Stimulated activated CD8-positive, alpha-beta memory T cell treated with anti-CD3 and anti-CD28 coated beads, Interleukin-12 subunit alpha, Interleukin-12 subunit beta, amount 100 ng/mL, for 24 hours (primary cell): Measurements from ENCODE around the gene HCK.

Experiments used
- DNase-seq: peaks from one replicate; pipeline ENCODE4 v3.0.0-alpha.2; 2020; ENCODE audit errors: extremely low read depth

HCK gene

DNA sequence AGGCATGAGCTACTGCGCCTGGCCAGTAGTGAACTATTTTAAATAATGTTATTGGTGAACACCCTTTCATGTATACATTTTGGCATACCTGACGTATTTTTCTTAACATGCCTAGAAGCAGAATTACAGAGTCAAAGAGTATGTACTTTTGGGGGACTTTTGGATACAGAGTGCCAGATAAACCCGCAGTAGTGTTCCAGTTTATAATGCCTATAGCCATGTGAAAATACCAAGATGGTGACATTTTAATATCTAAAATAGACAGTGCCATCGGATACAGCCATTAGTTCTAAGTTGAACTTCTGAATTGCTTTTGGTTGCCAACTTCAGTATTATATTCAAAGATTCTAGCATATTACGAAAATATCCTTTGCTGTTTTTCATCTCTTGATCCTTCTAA lies 77.8 kb downstream of the HCK start:
- DNase-seq: no peak

DNA sequence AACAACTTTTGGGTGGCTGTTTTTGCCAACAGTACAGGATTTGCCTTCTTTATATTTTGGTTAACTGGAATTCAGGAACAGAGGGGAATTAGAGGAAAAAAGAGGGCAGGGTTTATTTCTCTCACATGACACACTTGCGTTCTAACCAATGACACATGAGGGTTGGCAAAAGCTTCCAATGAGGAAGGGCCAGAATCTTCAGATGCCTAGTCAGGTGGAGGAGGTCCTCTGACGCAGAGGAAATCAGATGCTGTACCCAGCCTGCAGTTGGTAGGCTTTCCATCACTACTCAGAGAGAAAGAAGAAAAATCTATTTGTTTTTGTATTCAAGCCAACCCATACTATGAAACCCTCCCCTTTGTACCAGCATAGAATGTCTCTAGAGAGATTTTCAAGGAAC lies 78.3 kb downstream of the HCK start:
- no peak for DNase-seq

DNA sequence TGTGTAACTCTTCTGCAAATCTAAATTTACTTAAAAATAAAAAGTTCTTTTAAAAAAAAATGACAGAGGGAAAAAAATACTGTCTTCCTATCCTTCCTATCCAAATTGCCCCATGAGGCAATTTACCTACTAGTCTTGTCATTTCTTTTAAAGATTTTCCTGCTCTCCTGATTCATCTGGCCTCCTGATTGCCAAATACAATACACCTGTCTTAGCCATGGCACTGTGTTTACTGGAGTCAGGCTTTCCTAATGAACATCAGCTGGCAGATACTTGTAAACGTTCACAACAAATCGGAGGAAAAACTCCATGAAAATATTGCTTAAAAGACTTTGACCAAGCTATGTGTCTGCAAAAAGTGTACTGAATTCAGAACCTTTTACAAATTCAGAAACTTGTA lies 78.9 kb downstream of the HCK start:
- DNase-seq: no peak

DNA sequence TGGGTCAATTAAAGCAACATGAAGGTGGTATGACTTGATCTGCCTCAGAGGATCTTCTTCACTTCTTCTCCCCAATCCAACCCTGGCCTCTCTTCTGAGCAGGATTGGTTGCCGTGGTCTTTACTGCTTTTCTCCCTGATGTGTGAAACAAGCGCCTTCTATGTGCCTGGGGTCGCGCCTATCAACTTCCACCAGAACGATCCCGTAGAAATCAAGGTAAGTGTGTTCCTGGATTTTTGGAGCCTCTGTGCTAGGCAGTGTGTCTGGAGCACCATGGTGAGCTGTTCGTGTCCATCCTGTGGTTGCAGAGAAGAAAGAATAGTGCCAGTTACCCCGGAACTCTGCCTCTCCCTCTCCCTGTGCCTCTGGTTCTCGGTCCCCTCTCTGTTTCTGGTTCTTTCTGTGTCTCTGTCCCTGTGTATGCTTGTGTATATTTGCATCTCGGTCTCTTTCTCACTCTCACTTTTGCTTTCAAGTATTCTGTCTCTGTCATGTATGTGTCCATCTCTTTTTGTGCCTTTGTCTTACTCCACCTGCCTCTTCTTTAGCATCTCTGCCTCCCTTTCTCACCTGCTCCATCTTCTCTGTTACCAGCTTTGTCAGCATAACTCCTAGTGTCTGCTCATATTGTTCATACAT lies 81.0 kb downstream of the HCK start:
- DNase-seq: no peak

DNA sequence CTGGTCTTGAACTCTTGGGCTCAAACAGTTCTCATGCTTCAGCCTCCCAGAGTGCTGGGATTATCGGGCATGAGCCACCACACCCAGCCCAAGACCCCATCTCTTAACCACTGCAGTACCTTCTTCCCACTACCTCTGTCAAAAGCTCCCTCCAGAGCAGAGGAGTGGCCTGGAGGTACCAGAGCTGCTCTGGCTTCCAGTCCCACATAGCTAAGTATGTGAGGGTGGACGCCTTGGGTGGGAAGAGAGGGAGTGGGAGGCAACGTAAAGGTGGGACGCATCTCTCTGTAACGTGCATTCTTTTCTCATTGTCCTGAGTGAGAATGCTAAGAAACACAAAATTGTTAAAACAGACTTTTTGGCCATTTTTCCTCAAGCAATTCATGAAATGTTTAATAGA lies 82.0 kb downstream of the HCK start:
- no peak for DNase-seq

DNA sequence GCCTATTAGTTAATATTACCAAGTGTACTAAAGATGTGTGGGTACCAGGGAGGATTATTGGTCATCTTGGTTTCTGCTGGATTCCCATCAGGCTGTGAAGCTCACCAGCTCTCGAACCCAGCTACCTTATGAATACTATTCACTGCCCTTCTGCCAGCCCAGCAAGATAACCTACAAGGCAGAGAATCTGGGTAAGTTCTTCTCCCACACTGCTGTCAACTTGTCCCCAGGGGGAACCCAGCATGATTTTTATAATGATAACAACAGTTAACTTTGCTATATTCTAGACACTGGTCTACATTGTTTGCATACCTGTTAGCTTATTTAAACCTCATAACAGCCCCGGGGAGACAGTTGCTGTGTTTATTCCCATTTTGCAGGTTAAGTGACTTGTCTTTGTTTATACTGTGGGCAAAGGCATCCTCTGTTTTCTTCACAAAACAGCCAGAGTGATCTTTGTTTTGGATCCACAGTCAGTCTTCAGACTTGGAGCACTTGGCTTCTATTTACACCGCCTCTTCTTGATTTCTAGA lies 84.0 kb downstream of the HCK start:
- no peak for DNase-seq

DNA sequence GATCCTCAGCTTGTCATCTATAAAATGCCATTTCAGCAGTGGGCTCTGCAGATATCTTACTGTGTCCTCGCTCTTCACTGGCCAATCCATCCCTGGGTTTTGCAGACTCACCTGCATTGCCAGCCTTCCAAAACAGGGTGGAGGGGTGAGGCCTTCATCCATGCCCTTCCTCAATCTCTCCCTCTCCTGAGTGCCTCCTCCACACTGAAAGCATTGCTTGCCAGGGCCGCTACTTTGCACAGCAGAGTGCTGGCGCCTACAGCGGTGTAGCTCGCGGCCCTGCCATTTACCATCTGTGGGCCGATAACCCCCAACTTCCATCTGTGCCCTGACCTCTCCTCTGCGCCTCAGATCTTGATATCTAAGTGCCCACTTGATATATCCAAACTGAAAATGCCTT lies 86.9 kb downstream of the HCK start:
- DNase-seq: no peak

DNA sequence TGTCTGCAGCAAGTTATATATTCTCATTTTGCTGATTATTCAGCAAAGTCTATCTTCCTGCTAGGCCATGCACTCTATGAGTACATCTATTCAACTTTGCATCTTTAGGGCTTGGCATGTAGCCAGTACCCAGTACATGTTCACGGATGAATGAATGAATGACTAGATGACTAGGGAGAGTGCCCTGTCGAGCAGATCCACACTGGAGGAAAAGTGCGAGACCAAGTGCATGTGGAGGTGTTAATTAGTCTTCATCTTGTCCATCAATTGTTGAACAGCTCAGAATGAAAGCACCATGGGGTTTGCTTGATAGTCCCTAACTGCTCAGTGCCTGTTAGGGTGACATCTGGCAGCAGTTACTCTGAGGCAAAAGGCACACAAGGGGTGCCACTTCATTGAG lies 87.9 kb downstream of the HCK start:
- DNase-seq: no peak

DNA sequence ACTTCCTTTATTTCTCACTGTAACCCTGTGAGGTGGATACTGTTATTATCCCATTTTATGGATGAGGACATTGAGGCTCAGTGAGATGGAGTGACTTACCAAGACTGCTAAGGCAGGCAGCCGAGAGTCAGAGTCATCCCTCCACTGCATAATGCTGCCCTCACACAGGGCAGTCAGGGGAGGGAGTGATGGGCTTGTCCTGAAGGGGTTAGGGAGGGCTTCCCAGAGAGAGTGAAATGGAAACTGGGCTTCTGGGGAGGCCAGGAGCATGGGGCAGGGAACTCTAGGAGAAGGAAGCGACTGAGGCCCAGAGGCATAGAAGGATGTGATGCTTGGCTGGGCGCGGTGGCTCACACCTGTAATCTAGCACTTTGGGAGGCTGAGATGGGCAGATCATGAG lies 88.6 kb downstream of the HCK start:
- no peak for DNase-seq

DNA sequence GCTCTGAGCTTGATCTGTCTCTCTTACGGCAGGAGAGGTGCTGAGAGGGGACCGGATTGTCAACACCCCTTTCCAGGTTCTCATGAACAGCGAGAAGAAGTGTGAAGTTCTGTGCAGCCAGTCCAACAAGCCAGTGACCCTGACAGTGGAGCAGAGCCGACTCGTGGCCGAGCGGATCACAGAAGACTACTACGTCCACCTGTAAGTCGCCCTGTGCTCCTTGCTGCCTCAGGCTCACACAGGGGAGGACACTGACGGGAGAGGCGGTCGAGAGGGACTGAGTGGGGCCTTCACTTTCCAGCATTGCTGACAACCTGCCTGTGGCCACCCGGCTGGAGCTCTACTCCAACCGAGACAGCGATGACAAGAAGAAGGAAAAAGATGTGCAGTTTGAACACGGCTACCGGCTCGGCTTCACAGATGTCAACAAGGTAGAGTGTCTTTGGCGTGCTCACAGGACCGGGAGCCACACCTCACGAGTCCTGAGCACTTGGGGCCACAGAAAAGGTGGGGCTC lies 89.5 kb downstream of the HCK start:
- DNase-seq: no peak

DNA sequence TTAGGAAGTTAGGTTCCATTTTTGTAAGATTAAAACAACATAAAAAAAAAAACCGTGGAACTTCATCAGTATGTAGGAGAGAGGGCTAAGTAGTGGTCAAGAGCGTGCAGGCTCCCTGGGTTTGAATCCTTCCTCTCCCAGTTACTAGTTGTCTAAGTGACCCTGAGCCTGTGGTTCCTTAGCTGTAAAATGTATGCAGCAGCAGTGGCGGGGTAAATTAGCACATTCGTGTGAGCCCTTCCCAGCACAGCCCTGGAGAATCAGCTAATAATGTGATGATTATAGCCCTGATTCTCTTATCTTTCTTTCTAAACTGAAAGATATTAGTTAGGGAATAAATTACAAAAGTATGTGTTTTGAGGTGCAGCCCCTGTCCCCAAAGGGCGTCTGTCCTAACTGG lies 90.0 kb downstream of the HCK start:
- no peak for DNase-seq

DNA sequence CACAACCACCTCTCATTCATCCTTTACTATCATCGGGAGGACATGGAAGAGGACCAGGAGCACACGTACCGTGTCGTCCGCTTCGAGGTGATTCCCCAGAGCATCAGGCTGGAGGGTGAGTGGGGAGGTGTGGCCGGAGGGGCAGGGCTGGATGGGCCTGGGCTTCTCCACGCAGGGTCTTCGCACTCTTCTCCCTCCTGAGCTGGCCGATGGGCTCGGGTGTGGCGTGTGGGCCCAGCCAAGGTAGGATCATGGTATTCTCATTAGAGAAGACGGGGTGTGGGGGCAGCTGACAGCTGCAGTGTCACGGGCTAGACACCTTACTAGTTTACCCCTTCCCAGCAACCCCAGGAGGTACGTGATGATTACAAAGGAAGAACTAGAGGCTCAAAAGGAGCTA lies 90.9 kb downstream of the HCK start:
- DNase-seq: no peak

DNA sequence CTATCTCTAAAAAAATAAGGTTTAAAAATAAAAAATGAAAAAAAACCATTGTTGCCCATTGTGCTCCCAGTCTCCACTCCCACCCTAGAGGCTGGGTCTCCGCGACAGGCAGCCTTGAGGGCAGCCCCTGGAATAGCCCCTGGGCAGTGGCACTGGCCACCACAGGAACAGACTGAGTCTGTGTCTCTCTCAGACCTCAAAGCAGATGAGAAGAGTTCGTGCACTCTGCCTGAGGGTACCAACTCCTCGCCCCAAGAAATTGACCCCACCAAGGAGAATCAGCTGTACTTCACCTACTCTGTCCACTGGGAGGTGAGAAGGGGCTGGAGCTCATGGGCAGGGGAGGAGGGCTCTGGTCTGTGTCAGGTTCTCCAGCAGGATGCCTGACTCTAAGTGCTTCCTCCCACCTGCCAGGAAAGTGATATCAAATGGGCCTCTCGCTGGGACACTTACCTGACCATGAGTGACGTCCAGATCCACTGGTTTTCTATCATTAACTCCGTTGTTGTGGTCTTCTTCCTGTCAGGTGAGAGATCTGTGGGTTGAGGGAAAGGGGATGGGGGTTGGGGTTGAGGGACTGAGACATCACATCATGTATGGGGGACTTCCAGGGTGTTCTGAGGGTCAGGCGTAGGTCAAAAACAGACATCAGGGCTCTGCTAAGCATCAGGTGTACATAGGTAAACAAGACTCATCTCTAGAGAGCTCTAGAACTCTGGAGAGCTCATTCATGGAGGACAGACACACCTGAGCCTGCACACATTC lies 93.0 kb downstream of the HCK start:
- no peak for DNase-seq

DNA sequence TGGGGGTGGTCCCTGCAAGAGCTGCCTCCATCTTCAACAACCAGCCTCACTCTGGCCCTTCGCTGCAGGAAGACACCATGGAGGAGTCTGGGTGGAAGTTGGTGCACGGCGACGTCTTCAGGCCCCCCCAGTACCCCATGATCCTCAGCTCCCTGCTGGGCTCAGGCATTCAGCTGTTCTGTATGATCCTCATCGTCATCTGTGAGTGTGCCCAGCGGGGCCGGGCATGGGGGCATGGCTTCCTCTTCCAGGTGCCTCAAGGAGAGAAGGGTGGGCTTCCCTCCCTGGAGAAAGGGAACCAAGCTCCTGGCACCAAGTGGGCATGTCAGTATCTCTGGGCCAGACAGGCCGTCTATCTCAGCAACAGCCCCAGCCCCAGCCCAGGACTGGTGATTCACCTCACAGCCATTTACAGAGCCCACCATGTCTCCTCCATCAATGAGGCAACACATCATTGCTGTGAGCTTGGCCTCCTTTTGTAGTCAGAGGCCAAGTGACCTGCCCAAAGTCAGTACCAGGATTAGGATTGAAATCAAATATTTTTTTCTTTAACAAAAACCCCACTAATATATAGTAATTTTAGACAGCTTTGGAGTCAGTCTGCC lies 97.6 kb downstream of the HCK start:
- DNase-seq: no peak

DNA sequence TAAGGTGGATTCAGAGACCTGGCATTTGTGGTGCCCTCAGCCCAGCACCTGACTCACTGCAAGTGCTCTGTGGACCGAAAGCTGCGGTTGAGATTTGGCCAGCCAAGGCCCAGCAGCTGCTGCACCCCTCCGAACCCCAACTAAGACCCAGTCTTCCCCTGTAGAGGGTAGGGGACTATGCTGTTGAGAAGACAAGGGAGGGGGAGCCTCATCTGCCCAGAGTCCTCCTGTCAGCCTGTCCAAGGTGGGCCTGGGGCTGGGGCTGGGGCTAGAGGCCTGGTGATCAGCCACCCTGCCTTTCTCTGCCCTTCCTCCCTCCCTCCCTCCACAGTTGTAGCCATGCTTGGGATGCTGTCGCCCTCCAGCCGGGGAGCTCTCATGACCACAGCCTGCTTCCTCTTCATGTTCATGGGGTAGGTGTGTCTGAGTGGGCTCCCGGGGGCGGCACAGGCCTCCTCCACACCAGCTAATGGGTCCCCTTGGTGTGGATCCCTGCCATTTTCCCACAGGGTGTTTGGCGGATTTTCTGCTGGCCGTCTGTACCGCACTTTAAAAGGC lies 98.3 kb downstream of the HCK start:
- DNase-seq: no peak
